MV-4-11 (cell line): Measurements from ENCODE around the gene ATXN7L3.

Source experiments
- DNase-seq: peaks from one replicate; lab custom pipeline; 2025; lab: John Stamatoyannopoulos, UW

The ATXN7L3 gene

GRCh38 chr17:44218344-44219107, 18.8 kb upstream of the ATXN7L3 start:
- DNase-seq, result peak; percentile 81

GRCh38 chr17:44217738-44218343, 18.2 kb upstream of the ATXN7L3 start:
- DNase-seq, result no peak

GRCh38 chr17:44216694-44217093, 17.0 kb upstream of the ATXN7L3 start:
- DNase-seq, result peak; percentile 20

GRCh38 chr17:44216173-44216572, 16.5 kb upstream of the ATXN7L3 start:
- peak; percentile 65 for DNase-seq

- DNase-seq, result no peak
Measured at GRCh38 chr17:44214896-44215295, 15.2 kb upstream of the ATXN7L3 start.

GRCh38 chr17:44214230-44214494, 14.5 kb upstream of the ATXN7L3 start:
- DNase-seq, result no peak

GRCh38 chr17:44213403-44214229, 13.9 kb upstream of the ATXN7L3 start:
- DNase-seq, result no peak

- no peak for DNase-seq
Measured at GRCh38 chr17:44212507-44213402, 13.1 kb upstream of the ATXN7L3 start.

- no peak for DNase-seq
Measured at GRCh38 chr17:44211281-44212265, 11.9 kb upstream of the ATXN7L3 start.

- peak; percentile 89 for DNase-seq
Measured at GRCh38 chr17:44210342-44211192, 10.9 kb upstream of the ATXN7L3 start.

GRCh38 chr17:44209786-44210341, 10.2 kb upstream of the ATXN7L3 start:
- DNase-seq, result peak; percentile 12

- DNase-seq, result no peak
Measured at GRCh38 chr17:44207743-44208142, 8.1 kb upstream of the ATXN7L3 start.

- DNase-seq, result no peak
Measured at GRCh38 chr17:44207319-44207718, 7.6 kb upstream of the ATXN7L3 start.

- DNase-seq, result no peak
Measured at GRCh38 chr17:44206825-44207155, 7.1 kb upstream of the ATXN7L3 start.

- no peak for DNase-seq
Measured at GRCh38 chr17:44205962-44206824, 6.5 kb upstream of the ATXN7L3 start.

GRCh38 chr17:44204441-44204882, 4.8 kb upstream of the ATXN7L3 start:
- DNase-seq, result peak; percentile 63

- DNase-seq, result peak; percentile 88
Measured at GRCh38 chr17:44203731-44204440, 4.2 kb upstream of the ATXN7L3 start.

GRCh38 chr17:44202756-44203155, 3.1 kb upstream of the ATXN7L3 start:
- DNase-seq, result no peak
